ENCODE measurements around the gene ELFN1. TPM values are rescaled to one million over a fixed set of nuclear protein-coding genes. Genes with fewer than 3 reads are reported as not detected.

Gene ELFN1
- total RNA-seq, 1 donor from 2014 or later: under 0.01 TPM

DNA sequence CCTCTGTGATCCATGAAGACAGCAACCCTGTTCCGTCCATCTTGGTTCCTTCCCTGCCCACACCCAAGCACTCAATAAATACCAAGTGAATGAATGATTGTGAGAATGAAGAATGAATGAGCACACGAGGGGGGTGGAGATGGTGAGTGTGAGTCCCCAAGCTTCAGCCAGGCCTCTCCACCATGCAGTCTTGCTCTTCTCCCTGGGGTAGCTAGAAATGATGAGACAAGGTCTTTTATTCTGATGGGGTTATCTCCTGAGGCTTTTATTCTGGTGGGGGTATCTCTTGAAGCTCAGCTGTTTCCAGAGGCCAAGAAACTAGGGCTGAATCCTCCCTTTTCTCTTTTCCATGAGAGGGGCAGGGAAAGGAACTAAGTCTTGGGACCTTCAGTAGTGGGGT, 57.0 kb downstream of the ELFN1 start:
- H3K36me3 ChIP-seq (ENCODE audit: control insufficient read depth, insufficient read depth, low read length): no peaks in the 10 kb centered on the region
- peaks cover 6% of the 10 kb centered on the region for H3K27me3 ChIP-seq (ENCODE audit: control insufficient read depth, insufficient read depth, low read length)
- TF ChIP-seq, protein P1, sequence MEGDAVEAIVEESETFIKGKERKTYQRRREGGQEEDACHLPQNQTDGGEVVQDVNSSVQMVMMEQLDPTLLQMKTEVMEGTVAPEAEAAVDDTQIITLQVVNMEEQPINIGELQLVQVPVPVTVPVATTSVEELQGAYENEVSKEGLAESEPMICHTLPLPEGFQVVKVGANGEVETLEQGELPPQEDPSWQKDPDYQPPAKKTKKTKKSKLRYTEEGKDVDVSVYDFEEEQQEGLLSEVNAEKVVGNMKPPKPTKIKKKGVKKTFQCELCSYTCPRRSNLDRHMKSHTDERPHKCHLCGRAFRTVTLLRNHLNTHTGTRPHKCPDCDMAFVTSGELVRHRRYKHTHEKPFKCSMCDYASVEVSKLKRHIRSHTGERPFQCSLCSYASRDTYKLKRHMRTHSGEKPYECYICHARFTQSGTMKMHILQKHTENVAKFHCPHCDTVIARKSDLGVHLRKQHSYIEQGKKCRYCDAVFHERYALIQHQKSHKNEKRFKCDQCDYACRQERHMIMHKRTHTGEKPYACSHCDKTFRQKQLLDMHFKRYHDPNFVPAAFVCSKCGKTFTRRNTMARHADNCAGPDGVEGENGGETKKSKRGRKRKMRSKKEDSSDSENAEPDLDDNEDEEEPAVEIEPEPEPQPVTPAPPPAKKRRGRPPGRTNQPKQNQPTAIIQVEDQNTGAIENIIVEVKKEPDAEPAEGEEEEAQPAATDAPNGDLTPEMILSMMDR (IDR thresholded peaks at IDR 0.05; ENCODE audit: insufficient read depth, low read length, severe bottlenecking): no peak
- no peak overlapping the region for H3K4me3 ChIP-seq (ENCODE audit: low read depth, low read length)
- no peak for FAIRE-seq
- no peak for DNase-seq (ENCODE audit: low read depth)

DNA sequence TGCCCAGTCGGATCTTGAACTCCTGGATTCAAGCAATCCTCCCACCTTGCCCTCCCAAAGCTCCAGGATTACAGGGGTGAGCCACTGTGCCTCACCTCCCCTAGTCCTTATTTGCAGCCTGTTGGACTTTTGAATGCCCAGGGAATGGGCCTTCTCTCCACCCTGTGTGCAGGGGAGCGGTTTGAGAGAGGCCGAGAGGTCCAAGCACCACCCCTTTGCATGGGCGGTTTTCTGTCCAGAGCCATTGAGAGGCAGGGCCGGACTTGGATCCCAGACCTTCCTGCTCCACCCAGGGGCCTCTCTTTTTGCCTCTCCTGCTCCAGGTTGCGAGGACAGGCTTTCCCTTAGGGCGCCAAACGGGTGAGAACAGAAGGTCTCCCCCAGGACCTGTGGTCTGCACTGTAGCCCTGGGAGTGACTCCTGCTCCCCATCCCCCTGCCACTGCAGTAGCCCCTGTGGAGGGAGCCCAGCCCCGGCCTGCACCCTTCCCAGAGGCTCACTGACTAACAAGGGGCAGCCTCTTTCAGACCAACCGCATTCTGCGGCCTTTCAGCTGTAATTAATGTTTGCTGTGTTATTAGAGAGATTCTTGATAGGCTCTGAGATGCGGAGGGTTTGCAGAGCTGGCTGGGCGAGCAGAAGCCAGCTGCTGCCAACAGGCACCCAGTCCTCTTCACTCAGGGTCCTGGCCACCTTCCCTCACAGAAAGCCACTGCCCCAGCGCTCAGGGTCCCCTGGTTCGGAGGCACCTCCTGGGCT, 57.9 kb downstream of the ELFN1 start:
- no peak for FAIRE-seq
- Histone ChIP-seq H3K4me3 (ENCODE audit: low read depth, low read length) (no peak overlapping the region), H3K27me3 (ENCODE audit: control insufficient read depth, insufficient read depth, low read length) (peaks cover 6% of the 10 kb centered on the region), H3K36me3 (ENCODE audit: control insufficient read depth, insufficient read depth, low read length) (no peaks in the 10 kb centered on the region)
- TF ChIP-seq, protein P1 (IDR thresholded peaks at IDR 0.05; ENCODE audit: insufficient read depth, low read length, severe bottlenecking): no peak
- DNase-seq (ENCODE audit: low read depth): no peak

DNA sequence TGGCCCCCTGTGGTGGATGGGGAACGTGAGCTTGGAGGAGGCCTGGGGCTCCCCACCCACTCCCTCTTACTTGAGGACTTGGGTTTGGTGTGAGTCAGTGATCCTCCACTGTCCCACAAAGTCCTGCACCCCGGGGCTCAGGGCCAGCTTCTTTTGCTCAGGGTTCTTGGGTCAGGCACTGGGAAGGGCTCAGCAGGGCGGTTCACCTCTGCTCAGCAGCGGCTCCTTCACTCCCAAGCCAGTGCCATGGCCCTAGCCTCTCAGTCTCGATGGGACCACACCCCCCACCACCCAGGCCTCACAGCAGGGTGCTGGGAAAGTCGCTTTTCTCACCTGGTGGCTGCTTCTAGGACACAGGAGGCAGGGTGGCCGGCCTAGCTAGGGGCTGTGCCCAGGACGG, 59.1 kb downstream of the ELFN1 start:
- Histone ChIP-seq H3K36me3 (ENCODE audit: control insufficient read depth, insufficient read depth, low read length) (no peaks in the 10 kb centered on the region), H3K27me3 (ENCODE audit: control insufficient read depth, insufficient read depth, low read length) (peaks cover 6% of the 10 kb centered on the region), H3K4me3 (ENCODE audit: low read depth, low read length) (no peak overlapping the region)
- TF ChIP-seq, protein P1 (IDR thresholded peaks at IDR 0.05; ENCODE audit: insufficient read depth, low read length, severe bottlenecking): no peak
- no peak for FAIRE-seq
- no peak for DNase-seq (ENCODE audit: low read depth)

DNA sequence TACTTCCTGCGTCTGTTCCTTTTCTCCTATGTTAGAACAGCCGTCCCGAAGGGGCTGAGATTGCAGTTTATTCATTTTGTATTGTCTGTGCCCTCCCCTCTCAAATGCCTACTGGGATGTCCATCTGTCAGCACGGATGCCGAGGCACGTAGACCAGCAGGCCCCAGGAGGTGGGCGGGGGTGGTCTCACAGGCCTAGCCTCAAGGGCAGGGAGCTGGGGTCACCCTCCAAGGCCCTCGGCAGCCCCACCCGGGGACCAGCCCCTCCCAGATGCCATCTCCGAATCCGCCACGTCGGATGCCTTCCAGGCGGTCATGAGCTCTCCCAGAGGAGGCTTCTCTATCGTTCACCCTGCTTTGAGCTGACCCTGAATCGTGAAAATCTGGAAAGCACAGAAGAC, 59.7 kb downstream of the ELFN1 start:
- no peak for FAIRE-seq
- peaks cover 4% of the 10 kb centered on the region for H3K27me3 ChIP-seq (ENCODE audit: control insufficient read depth, insufficient read depth, low read length)
- TF ChIP-seq, protein P1 (IDR thresholded peaks at IDR 0.05; ENCODE audit: insufficient read depth, low read length, severe bottlenecking): no peak
- no peaks in the 10 kb centered on the region for H3K36me3 ChIP-seq (ENCODE audit: control insufficient read depth, insufficient read depth, low read length)
- H3K4me3 ChIP-seq (ENCODE audit: low read depth, low read length): no peak overlapping the region
- DNase-seq (ENCODE audit: low read depth): no peak

DNA sequence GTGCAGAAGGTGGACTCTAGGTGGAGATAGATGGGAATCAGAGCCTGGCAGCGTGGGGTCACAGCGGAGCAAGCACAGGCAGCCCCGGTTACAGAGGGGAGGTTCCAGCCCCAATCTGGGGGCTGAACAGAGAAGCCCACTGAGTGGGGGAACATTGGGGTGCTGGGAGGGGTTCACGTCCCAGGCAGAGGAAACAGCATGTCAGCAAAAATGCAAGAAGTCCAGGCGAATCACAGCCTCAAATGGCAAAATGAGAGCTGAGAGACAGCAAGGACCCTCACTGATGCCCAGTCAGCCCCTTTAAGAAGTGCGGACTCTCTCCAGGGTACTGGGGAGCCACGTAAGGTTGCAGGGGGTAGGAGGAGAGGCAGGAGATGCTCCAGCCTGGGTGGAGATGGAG, 62.0 kb downstream of the ELFN1 start:
- FAIRE-seq: no peak

More for the DNA sequence above, 62.0 kb downstream of the ELFN1 start:
- no peak for DNase-seq (ENCODE audit: low read depth)
- Histone ChIP-seq H3K4me3 (ENCODE audit: low read depth, low read length) (no peak overlapping the region), H3K27me3 (ENCODE audit: control insufficient read depth, insufficient read depth, low read length) (no peaks in the 10 kb centered on the region), H3K36me3 (ENCODE audit: control insufficient read depth, insufficient read depth, low read length) (no peaks in the 10 kb centered on the region)
- TF ChIP-seq, protein P1 (IDR thresholded peaks at IDR 0.05; ENCODE audit: insufficient read depth, low read length, severe bottlenecking): no peak

Measured in bronchial epithelial cell (primary cell).